ENCODE data around the gene HLCS.
"Not testable (repeated sequence)": the region's sequence is repeated elsewhere in the genome, so short reads cannot be mapped to it uniquely, and the experiment has no call there.

HLCS gene

GRCh38 chr21:36841866-36842265 is 124.6 kb downstream of the HLCS start:
- no peak for DNase-seq

GRCh38 chr21:36839735-36840134 is 126.7 kb downstream of the HLCS start:
- DNase-seq, result no peak

- DNase-seq, result no peak
Measured at GRCh38 chr21:36839123-36839522, 127.3 kb downstream of the HLCS start.

GRCh38 chr21:36835383-36835795 is 131.1 kb downstream of the HLCS start:
- no peak for DNase-seq

- no peak for DNase-seq
Measured at GRCh38 chr21:36834192-36834591, 132.3 kb downstream of the HLCS start.

- DNase-seq, result no peak
Measured at GRCh38 chr21:36830100-36830499, 136.4 kb downstream of the HLCS start.

GRCh38 chr21:36828891-36829515 is 137.5 kb downstream of the HLCS start:
- no peak for DNase-seq

- no peak for DNase-seq
Measured at GRCh38 chr21:36828208-36828607, 138.3 kb downstream of the HLCS start.

- no peak for DNase-seq
Measured at GRCh38 chr21:36825658-36826057, 140.8 kb downstream of the HLCS start.

- DNase-seq, result no peak
Measured at GRCh38 chr21:36821032-36821299, 145.5 kb downstream of the HLCS start.

- DNase-seq, result no peak
Measured at GRCh38 chr21:36820176-36821031, 146.1 kb downstream of the HLCS start.

- no peak for DNase-seq
Measured at GRCh38 chr21:36817732-36818450, 148.6 kb downstream of the HLCS start.

GRCh38 chr21:36816561-36817130 is 149.8 kb downstream of the HLCS start:
- no peak for DNase-seq

GRCh38 chr21:36816026-36816425 is 150.4 kb downstream of the HLCS start:
- not testable (repeated sequence) for DNase-seq

- DNase-seq, result no peak
Measured at GRCh38 chr21:36815284-36815683, 151.2 kb downstream of the HLCS start.

GRCh38 chr21:36813052-36813451 is 153.4 kb downstream of the HLCS start:
- no peak for DNase-seq

GRCh38 chr21:36811762-36812161 is 154.7 kb downstream of the HLCS start:
- DNase-seq, result no peak

- no peak for DNase-seq
Measured at GRCh38 chr21:36810443-36810842, 156.0 kb downstream of the HLCS start.

- DNase-seq, result no peak
Measured at GRCh38 chr21:36807422-36807928, 159.0 kb downstream of the HLCS start.

GRCh38 chr21:36806103-36806502 is 160.4 kb downstream of the HLCS start:
- no peak for DNase-seq

- DNase-seq, result no peak
Measured at GRCh38 chr21:36804874-36805611, 161.4 kb downstream of the HLCS start.

- DNase-seq, result no peak
Measured at GRCh38 chr21:36803816-36804439, 162.5 kb downstream of the HLCS start.
